Body of pancreas (tissue), 4 donors: ENCODE measurements around the gene KCNH1. TPM values are rescaled to one million over a fixed set of nuclear protein-coding genes. Genes with fewer than 3 reads are reported as not detected.

Experiments
- ATAC-seq: fragments of 150-250 bp; one replicate; pipeline ENCODE4 v1.9.1; 2016
- DNase-seq, 4 donors: peaks; one replicate each; pipeline ENCODE4 v3.0.0-alpha.2; 2019
- H3K27ac ChIP-seq, 4 donors: fragments of 200-600 bp; sonication (generic); 1 replicate in 3 of 4; 2 replicates in 1 of 4; pipeline versions ENCODE4 v1.5.1 to v1.6.1; 2016 to 2019; ENCODE audit warnings: mild to moderate bottlenecking in 1 of 4, mixed read lengths in 1 of 4, moderate library complexity in 1 of 4
- H3K27me3 ChIP-seq, 2 donors: fragments of 200-600 bp; sonication (generic); one replicate each; pipeline ENCODE4 v1.6.0; 2016; ENCODE audit warnings: mild to moderate bottlenecking in 1 of 2
- H3K36me3 ChIP-seq, 2 donors: fragments of 200-600 bp; sonication (generic); replicated peaks in 1 of 2; 2 replicates each; pipeline ENCODE4 v1.5.1; 2016; ENCODE audit warnings: low read depth in 2 of 2; ENCODE audit not compliant: insufficient read depth in 1 of 2
- H3K4me1 ChIP-seq: fragments of 200-600 bp; sonication (generic); one replicate; pipeline ENCODE4 v1.6.0; 2016
- H3K4me3 ChIP-seq, 2 donors: fragments of 200-600 bp; sonication (generic); 1 replicate in 1 of 2; 2 replicates in 1 of 2; pipeline ENCODE4 v1.5.1; 2016 to 2019
- H3K9me3 ChIP-seq, 3 donors: fragments of 200-600 bp; sonication (generic); 1 replicate in 2 of 3; 2 replicates in 1 of 3; pipeline ENCODE4 v1.5.1; 2016
- CTCF ChIP-seq, 7 experiments: fragments of 450-650 bp in 4 of 7; fragments of 200-600 bp in 3 of 7; sonication (generic) in 3 of 7; IDR thresholded peaks; one replicate each; pipeline ENCODE4 v1.5.1; 2016 to 2019; ENCODE audit warnings: antibody characterized with exemption in 7 of 7
- POLR2A ChIP-seq, 3 donors: fragments of 450-650 bp; IDR thresholded peaks; one replicate each; pipeline ENCODE4 v1.6.1; 2016; ENCODE audit warnings: antibody characterized with exemption in 3 of 3, mild to moderate bottlenecking in 2 of 3
- WGBS, 2 donors: methylation state at CpG; one replicate each; pipeline ENCODE4 v1.1.5; 2017; 5-methylcytosine and 5-hydroxymethylcytosine counted together
- intact Hi-C: fragments of 100-400 bp; cut with DNase I; formaldehyde crosslinking; loops from one replicate; pipeline ENCODE4 v1.15.1; 2023
- total RNA-seq, 2 donors: library from RNA; depleted of rRNA; stranded (reverse); fragments of >200 nt; gene quantifications; one replicate each; pipeline ENCODE4 v1.1.0, GENCODE V29; 2016

KCNH1 gene
- total RNA-seq, 2 donors from 2014 or later: 0.52 TPM; not detected in 1

GRCh38 chr1:210900820-210901219 lies 233.1 kb downstream of the KCNH1 start:
- H3K4me1 ChIP-seq: no peaks in the 10 kb centered on the region
- no peaks in the 10 kb centered on the region for H3K27me3 ChIP-seq
- no peak overlapping the region for H3K4me3 ChIP-seq
- H3K9me3 ChIP-seq: no peaks in the 10 kb centered on the region
- intact Hi-C loops: no loop called here
- ATAC-seq (no peak), DNase-seq (no peak)
- 63 to 69% methylated on average over 2 of the region's 2 CpGs for WGBS, 2 donors
- TF ChIP-seq POLR2A (IDR thresholded peaks at IDR 0.05): no peak
- no peak for TF ChIP-seq CTCF (IDR thresholded peaks at IDR 0.05)
- H3K27ac ChIP-seq: no peak overlapping the region
- H3K36me3 ChIP-seq: no peaks in the 10 kb centered on the region

- 42 to 69% methylated on average over 2 of the region's 2 CpGs for WGBS, 2 donors
- H3K36me3 ChIP-seq: no peaks in the 10 kb centered on the region
- H3K4me1 ChIP-seq: no peaks in the 10 kb centered on the region
These were observed 233.9 kb downstream of the KCNH1 start for GRCh38 chr1:210900079-210900478.

DNA sequence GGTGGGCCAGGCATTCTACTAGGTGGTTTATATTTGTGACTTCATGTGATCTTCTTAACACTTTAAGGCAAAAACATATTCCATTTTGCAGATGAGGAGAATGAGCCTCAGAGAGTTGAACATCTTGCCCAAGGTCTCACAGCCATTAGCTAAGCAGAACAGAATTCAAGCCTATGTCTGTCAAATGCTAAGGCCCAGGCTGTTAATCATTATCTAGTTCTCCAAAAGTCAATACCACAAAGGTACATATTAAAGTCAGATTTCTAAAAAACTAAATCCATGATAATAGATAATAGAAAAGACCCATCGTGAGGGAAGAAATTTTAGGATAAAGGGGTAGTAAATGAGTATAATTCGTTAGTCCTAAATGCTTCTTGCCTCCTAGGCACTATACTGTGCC lies 234.3 kb downstream of the KCNH1 start:
- 25 to 35% methylated on average over 2 of the region's 2 CpGs for WGBS, 2 donors
- intact Hi-C loops: no loop called here
- Histone ChIP-seq H3K27ac (no peak overlapping the region), H3K27me3 (no peaks in the 10 kb centered on the region), H3K9me3 (no peaks in the 10 kb centered on the region), H3K4me3 (no peak overlapping the region), H3K4me1 (no peaks in the 10 kb centered on the region), H3K36me3 (no peaks in the 10 kb centered on the region)
- TF ChIP-seq POLR2A (IDR thresholded peaks at IDR 0.05) (no peak), CTCF (IDR thresholded peaks at IDR 0.05) (no peak)
- ATAC-seq (no peak), DNase-seq (no peak)

More at GRCh38 chr1:210900079-210900478, 233.9 kb downstream of the KCNH1 start:
- Histone ChIP-seq H3K9me3 (no peaks in the 10 kb centered on the region), H3K27me3 (no peaks in the 10 kb centered on the region), H3K27ac (no peak overlapping the region), H3K4me3 (no peak overlapping the region)
- TF ChIP-seq POLR2A (IDR thresholded peaks at IDR 0.05) (no peak), CTCF (IDR thresholded peaks at IDR 0.05) (no peak)
- no peak for DNase-seq
- ATAC-seq: no peak
- intact Hi-C loops: no loop called here

DNA sequence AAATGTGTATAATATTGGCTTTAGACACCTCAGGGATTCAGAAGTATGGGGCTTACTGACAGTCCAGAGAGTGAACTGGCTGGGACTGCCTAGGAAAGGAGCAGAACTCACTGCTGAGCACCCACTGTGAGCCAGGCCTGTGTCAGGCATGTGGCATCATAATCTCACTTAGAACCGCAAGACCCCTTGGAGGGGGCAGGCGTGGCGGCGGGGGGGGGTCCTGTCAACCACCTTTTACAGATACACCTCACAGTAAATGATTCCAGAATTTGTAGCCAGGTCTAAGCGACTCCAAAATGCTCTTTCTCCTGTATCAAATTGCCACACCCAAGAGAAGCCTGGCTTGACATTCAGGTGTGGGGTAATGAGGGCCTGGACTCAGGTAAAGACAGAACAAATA lies 235.5 kb downstream of the KCNH1 start:
- DNase-seq (no peak), ATAC-seq (no peak)
- TF ChIP-seq POLR2A (IDR thresholded peaks at IDR 0.05) (no peak), CTCF (IDR thresholded peaks at IDR 0.05) (no peak)
- Histone ChIP-seq H3K36me3 (no peaks in the 10 kb centered on the region), H3K4me3 (no peak overlapping the region), H3K9me3 (no peaks in the 10 kb centered on the region), H3K27me3 (no peaks in the 10 kb centered on the region), H3K27ac (no peak overlapping the region), H3K4me1 (no peaks in the 10 kb centered on the region)
- 72 to 87% methylated on average over 4 to 5 of the region's 5 CpGs for WGBS, 2 donors
- intact Hi-C loops: no loop called here

DNA sequence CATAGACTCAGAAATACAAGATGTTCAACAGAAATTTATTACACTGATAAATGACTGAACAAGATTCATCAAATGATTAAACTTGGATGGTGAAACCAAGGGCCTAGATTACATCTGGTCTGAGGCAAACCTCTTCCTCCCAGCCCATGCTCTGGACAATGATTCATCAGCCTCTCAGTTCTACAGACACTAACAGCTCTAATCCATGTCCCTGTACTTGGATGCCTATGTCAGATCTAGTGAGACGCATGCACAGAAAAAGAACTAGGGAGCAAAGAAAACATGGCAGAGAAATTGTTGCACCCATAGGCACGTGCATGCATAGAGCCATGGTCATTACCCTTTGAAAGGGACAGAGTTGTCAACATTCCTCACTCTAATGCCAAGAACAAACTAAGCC lies 250.1 kb downstream of the KCNH1 start:
- H3K4me3 ChIP-seq: no peak overlapping the region
- no peak for ATAC-seq
- H3K27ac ChIP-seq: no peak overlapping the region
- intact Hi-C loops: no loop called here
- 47 to 64% methylated on average over 2 of the region's 2 CpGs for WGBS, 2 donors
- DNase-seq: no peak
- no peaks in the 10 kb centered on the region for H3K4me1 ChIP-seq
- no peaks in the 10 kb centered on the region for H3K9me3 ChIP-seq
- H3K36me3 ChIP-seq: no peaks in the 10 kb centered on the region
- no peak for TF ChIP-seq POLR2A (IDR thresholded peaks at IDR 0.05)
- TF ChIP-seq CTCF (IDR thresholded peaks at IDR 0.05): no peak
- no peaks in the 10 kb centered on the region for H3K27me3 ChIP-seq
